Karpas-422 (cell line): ENCODE results near the gene ITGAL. TPM values are rescaled to one million over a fixed set of nuclear protein-coding genes. Genes with fewer than 3 reads are reported as not detected.

Experiments used
- DNase-seq: peaks from one replicate; pipeline ENCODE4 v3.0.0-alpha.2; 2015
- H2AFZ ChIP-seq: fragments of 200-600 bp; sonication (generic); 2 replicates; pipeline ENCODE4 v1.6.1; 2014; ENCODE audit warnings: antibody characterized with exemption, low read length, mixed read lengths
- H3K27ac ChIP-seq: fragments of 200-600 bp; sonication (generic); 2 replicates; pipeline ENCODE4 v1.5.1; 2014; ENCODE audit warnings: mild to moderate bottlenecking, low read length, moderate library complexity
- H3K27me3 ChIP-seq: fragments of 200-600 bp; sonication (generic); 2 replicates; pipeline ENCODE4 v1.6.1; 2014; ENCODE audit warnings: low read length, mixed read lengths
- H3K36me3 ChIP-seq: fragments of 200-600 bp; sonication (generic); 2 replicates; pipeline ENCODE4 v1.6.1; 2014; ENCODE audit warnings: low read length, mixed read lengths; ENCODE audit not compliant: insufficient read depth
- H3K4me1 ChIP-seq: fragments of 200-600 bp; sonication (generic); 2 replicates; pipeline ENCODE4 v1.6.1; 2014; ENCODE audit warnings: mild to moderate bottlenecking, low read length, mixed read lengths
- H3K4me2 ChIP-seq: fragments of 200-600 bp; sonication (generic); 2 replicates; pipeline ENCODE4 v1.6.1; 2014; ENCODE audit warnings: low read length, low read depth, mild to moderate bottlenecking; ENCODE audit not compliant: poor library complexity, severe bottlenecking
- H3K4me3 ChIP-seq: fragments of 200-600 bp; sonication (generic); 2 replicates; pipeline ENCODE4 v1.5.1; 2014; ENCODE audit warnings: mild to moderate bottlenecking, antibody characterized with exemption, low read length, mixed read lengths
- H3K79me2 ChIP-seq: fragments of 200-600 bp; sonication (generic); 2 replicates; pipeline ENCODE4 v1.6.1; 2014; ENCODE audit warnings: mild to moderate bottlenecking, low read length, mixed read lengths
- H3K9ac ChIP-seq: fragments of 200-600 bp; sonication (generic); 2 replicates; pipeline ENCODE4 v1.6.0; 2014; ENCODE audit warnings: low read length
- H3K9me2 ChIP-seq: fragments of 200-600 bp; sonication (generic), shearing (Covaris generic); replicated peaks from 2 replicates; pipeline ENCODE4 v1.6.0; 2014; ENCODE audit warnings: mild to moderate bottlenecking, low read length, moderate library complexity; ENCODE audit not compliant: insufficient read depth
- H3K9me3 ChIP-seq: fragments of 300-700, 200-600 bp; sonication (generic); 2 replicates; pipeline ENCODE4 v1.6.1; 2014; ENCODE audit warnings: low read length, mixed read lengths
- H4K20me1 ChIP-seq: fragments of 200-600 bp; sonication (generic); 2 replicates; pipeline ENCODE4 v1.6.1; 2014; ENCODE audit warnings: mild to moderate bottlenecking, antibody characterized with exemption, low read length, low read depth; ENCODE audit not compliant: insufficient read depth
- total RNA-seq: library from RNA; depleted of rRNA; stranded (reverse); fragments of >200 nt; shearing (Covaris generic); gene quantifications from 2 replicates; pipeline ENCODE4 v1.2.3, GENCODE V29; 2014; ENCODE audit warnings: low replicate concordance

The ITGAL gene
- total RNA-seq, 1 experiment from 2014 or later: 0.07 TPM

DNA sequence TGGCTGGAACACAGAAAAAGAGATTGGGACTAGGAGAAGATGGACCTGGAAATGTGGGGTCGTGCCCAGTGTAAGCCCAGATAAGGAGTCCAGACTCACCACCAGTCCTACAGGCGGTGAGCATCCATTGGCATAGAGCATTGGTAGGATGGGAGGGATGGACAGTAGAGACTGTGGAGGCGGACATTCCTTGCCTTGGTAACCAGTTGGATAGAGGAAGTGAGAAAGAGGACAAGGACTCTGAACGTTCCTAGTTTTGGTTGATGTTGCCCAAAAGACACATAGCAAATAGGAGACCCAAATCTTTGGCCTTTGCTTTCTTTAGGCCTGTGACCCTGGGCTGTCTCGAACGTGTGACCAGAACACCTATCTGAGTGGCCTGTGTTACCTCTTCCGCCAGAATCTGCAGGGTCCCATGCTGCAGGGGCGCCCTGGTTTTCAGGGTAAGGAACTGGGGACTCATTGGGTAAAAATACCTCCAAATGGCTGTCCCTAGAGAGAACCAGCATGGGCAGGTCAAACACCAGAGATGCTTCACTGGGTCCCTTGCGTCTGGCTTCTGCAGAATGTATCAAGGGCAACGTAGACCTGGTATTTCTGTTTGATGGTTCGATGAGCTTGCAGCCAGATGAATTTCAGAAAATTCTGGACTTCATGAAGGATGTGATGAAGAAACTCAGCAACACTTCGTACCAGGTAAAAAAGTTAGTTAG is 6.4 kb downstream of the ITGAL start:
- H3K36me3 ChIP-seq: no peaks in the 10 kb centered on the region
- no peaks in the 10 kb centered on the region for H3K27me3 ChIP-seq
- no peaks in the 10 kb centered on the region for H3K79me2 ChIP-seq
- no peak overlapping the region for H3K4me3 ChIP-seq
- no peaks in the 10 kb centered on the region for H4K20me1 ChIP-seq
- no peak overlapping the region for H3K9ac ChIP-seq
- no peak overlapping the region for H3K4me2 ChIP-seq
- no peak overlapping the region for H2AFZ ChIP-seq
- H3K4me1 ChIP-seq: peaks cover 5% of the 10 kb centered on the region
- H3K9me3 ChIP-seq: no peaks in the 10 kb centered on the region
- no peak for DNase-seq
- no peak overlapping the region for H3K27ac ChIP-seq
- no peaks in the 10 kb centered on the region for H3K9me2 ChIP-seq

- no peak overlapping the region for H2AFZ ChIP-seq
- H3K9me3 ChIP-seq: no peaks in the 10 kb centered on the region
- no peaks in the 10 kb centered on the region for H3K79me2 ChIP-seq
- H4K20me1 ChIP-seq: no peaks in the 10 kb centered on the region
- no peak overlapping the region for H3K27ac ChIP-seq
- no peaks in the 10 kb centered on the region for H3K9me2 ChIP-seq
- DNase-seq: no peak
- no peak overlapping the region for H3K9ac ChIP-seq
- H3K27me3 ChIP-seq: no peaks in the 10 kb centered on the region
- no peaks in the 10 kb centered on the region for H3K36me3 ChIP-seq
- no peak overlapping the region for H3K4me3 ChIP-seq
- H3K4me1 ChIP-seq: peaks cover 5% of the 10 kb centered on the region
- no peak overlapping the region for H3K4me2 ChIP-seq
Measured at GRCh38 chr16:30481381-30481780, 8.8 kb downstream of the ITGAL start.

- DNase-seq: peak; percentile 54
- Histone ChIP-seq H3K4me3 (no peak overlapping the region), H3K4me2 (no peak overlapping the region), H4K20me1 (no peaks in the 10 kb centered on the region), H3K4me1 (peaks cover 5% of the 10 kb centered on the region), H3K9ac (no peak overlapping the region), H3K9me3 (no peaks in the 10 kb centered on the region), H3K9me2 (no peaks in the 10 kb centered on the region), H2AFZ (no peak overlapping the region), H3K79me2 (no peaks in the 10 kb centered on the region), H3K27ac (no peak overlapping the region), H3K36me3 (no peaks in the 10 kb centered on the region), H3K27me3 (no peaks in the 10 kb centered on the region)
Measured at GRCh38 chr16:30482366-30482765, 9.8 kb downstream of the ITGAL start.

DNA sequence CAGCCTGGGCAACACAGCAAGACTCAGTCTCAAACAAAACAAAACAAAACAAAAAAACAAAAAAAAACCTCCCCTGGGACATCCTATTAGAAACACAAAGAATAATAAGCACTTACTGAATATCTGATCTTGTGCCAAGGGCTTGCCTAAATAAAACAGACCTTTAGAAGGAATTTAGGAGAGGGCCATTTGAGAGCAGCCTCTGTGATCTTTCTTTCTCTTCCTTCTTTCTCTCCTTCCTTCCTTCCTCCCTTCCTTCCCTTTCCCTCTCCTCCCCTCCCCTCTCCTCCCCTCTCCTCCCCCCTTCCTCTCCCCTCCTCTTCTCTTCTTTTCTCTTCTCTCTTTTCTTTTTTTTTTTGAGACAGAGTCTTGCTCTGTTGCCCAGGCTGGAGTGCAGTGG is 12.3 kb downstream of the ITGAL start:
- Histone ChIP-seq H3K9me3 (no peaks in the 10 kb centered on the region), H3K79me2 (no peaks in the 10 kb centered on the region), H3K9me2 (no peaks in the 10 kb centered on the region), H3K4me1 (no peaks in the 10 kb centered on the region), H3K27ac (no peak overlapping the region), H3K4me2 (no peak overlapping the region), H3K9ac (no peak overlapping the region), H3K36me3 (no peaks in the 10 kb centered on the region), H4K20me1 (no peaks in the 10 kb centered on the region), H2AFZ (no peak overlapping the region), H3K4me3 (no peak overlapping the region), H3K27me3 (no peaks in the 10 kb centered on the region)
- no peak for DNase-seq

DNA sequence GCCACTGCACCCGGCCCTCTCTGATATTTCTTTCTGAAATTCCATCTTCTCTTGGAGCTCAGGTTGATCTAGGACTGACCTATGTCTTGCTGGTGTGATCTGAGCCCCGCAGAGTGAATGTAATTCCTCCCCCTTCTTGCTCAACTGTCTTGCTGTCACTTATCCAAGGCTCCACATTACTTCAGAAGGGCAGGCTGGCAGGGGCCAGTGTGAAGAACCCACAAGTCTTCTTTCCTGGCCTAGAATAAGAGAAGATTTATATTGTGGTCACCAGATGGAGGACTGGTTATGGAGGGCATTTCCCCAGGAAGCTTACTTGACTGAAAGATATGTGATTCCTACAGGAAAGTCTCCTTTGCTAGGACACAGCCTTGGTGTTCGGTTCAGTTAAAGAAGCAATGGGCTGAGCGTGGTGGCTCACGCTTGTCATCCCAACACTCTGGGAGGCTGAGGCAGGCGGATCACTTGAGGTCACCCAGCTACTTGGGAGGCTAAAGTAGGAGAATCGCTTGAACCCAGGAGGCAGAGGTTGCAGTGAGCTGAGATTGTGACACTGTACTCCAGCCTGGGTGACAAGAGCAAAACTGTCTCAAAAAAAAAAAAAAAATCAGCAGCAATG is 13.4 kb downstream of the ITGAL start:
- Histone ChIP-seq H3K9me3 (no peaks in the 10 kb centered on the region), H3K4me1 (no peaks in the 10 kb centered on the region), H3K36me3 (no peaks in the 10 kb centered on the region), H3K9ac (no peak overlapping the region), H4K20me1 (no peaks in the 10 kb centered on the region), H3K4me3 (no peak overlapping the region), H3K79me2 (no peaks in the 10 kb centered on the region), H3K4me2 (no peak overlapping the region), H3K9me2 (no peaks in the 10 kb centered on the region), H2AFZ (no peak overlapping the region), H3K27me3 (no peaks in the 10 kb centered on the region), H3K27ac (no peak overlapping the region)
- no peak for DNase-seq

DNA sequence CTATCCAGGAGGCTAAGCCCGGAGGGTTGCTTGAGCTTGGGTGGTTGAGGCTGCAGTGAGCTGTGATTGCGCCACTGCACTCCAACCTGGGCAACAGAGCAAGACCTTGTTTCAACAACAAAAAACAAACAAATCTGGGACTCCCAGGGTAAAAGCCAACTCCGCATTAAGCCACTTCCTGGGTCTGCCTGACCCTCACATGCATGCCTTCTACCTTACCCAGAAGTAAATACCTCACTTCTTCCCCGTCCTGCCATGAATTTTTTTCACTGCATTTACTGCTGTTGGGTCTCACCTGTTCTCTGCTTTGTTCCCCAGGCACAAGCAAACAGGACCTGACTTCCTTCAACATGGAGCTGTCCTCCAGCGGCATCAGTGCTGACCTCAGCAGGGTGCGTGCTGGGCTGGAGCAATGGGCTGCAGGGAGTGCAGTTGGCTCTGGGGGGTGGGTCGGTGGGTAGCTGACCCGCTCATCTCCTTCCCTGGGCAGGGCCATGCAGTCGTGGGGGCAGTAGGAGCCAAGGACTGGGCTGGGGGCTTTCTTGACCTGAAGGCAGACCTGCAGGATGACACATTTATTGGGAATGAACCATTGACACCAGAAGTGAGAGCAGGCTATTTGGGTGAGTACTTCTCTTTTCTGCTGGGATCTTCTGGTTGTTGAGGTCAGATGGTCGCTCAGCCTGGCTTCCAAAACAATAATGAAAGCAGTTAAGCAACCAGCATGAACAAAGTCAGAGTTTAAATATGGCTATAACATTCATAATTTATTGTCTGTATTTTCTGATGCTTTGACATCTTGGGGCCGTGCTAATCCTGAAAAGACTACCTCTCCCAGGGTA is 16.4 kb downstream of the ITGAL start:
- H3K27ac ChIP-seq: no peak overlapping the region
- H3K9me3 ChIP-seq: no peaks in the 10 kb centered on the region
- H3K4me2 ChIP-seq: no peak overlapping the region
- H3K79me2 ChIP-seq: no peaks in the 10 kb centered on the region
- H3K9ac ChIP-seq: no peak overlapping the region
- no peak overlapping the region for H2AFZ ChIP-seq
- no peaks in the 10 kb centered on the region for H3K9me2 ChIP-seq
- no peak for DNase-seq
- no peaks in the 10 kb centered on the region for H3K27me3 ChIP-seq
- H3K36me3 ChIP-seq: no peaks in the 10 kb centered on the region
- no peak overlapping the region for H3K4me3 ChIP-seq
- no peaks in the 10 kb centered on the region for H4K20me1 ChIP-seq
- no peaks in the 10 kb centered on the region for H3K4me1 ChIP-seq

DNA sequence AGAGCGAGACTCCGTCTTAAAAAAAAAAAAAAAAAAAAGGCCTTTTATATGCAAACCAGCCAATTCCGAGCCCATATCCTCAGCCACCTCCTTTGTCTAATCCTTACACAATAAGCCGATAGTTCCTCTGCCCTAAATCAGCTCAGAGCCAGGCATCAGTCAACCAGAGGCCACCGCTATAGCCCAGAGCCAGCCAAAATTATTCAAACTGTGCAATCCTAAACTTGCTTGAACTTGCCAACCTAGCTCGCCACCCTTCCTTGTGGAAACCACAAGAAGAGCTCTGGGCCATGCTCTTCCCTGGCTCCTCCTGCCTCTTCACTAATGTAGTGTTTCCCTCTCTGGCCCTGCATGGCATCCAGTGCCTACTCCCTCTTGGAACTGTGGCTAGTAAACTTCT is 17.7 kb downstream of the ITGAL start:
- Histone ChIP-seq H3K4me1 (no peaks in the 10 kb centered on the region), H3K27me3 (no peaks in the 10 kb centered on the region), H3K27ac (no peak overlapping the region), H3K9me2 (no peaks in the 10 kb centered on the region), H3K9me3 (no peaks in the 10 kb centered on the region), H4K20me1 (no peaks in the 10 kb centered on the region), H3K79me2 (no peaks in the 10 kb centered on the region), H3K9ac (no peak overlapping the region), H3K36me3 (no peaks in the 10 kb centered on the region), H2AFZ (no peak overlapping the region), H3K4me2 (no peak overlapping the region), H3K4me3 (no peak overlapping the region)
- DNase-seq: no peak

DNA sequence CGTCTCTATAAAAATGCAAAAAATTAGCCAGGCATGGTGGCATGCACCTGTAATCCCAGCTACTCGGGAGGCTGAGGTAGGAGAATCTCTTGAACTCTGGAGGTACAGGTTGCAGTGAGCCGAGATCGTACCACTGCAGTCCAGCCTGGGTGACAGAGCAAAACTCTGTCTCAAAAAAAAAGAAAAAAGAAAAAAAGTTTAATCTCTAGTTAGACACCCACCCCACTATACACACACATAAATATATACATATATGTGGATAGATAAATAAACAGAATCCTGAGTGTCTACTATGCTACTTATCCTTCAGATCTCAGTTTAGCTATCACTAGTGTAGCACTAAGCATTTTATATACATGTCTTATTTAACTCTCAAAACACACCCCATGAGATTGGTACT is 18.7 kb downstream of the ITGAL start:
- no peak for DNase-seq
- H3K4me1 ChIP-seq: no peaks in the 10 kb centered on the region
- H3K79me2 ChIP-seq: no peaks in the 10 kb centered on the region
- no peak overlapping the region for H3K9ac ChIP-seq
- H3K4me3 ChIP-seq: no peak overlapping the region
- no peak overlapping the region for H2AFZ ChIP-seq
- H3K9me3 ChIP-seq: no peaks in the 10 kb centered on the region
- no peaks in the 10 kb centered on the region for H3K9me2 ChIP-seq
- no peaks in the 10 kb centered on the region for H4K20me1 ChIP-seq
- no peaks in the 10 kb centered on the region for H3K36me3 ChIP-seq
- no peak overlapping the region for H3K27ac ChIP-seq
- H3K4me2 ChIP-seq: no peak overlapping the region
- H3K27me3 ChIP-seq: no peaks in the 10 kb centered on the region
